ENCODE results near the gene MRPL57. TPM values are rescaled to one million over a fixed set of nuclear protein-coding genes. Genes with fewer than 3 reads are reported as not detected.
"Not testable (repeated sequence)": the region's sequence is repeated elsewhere in the genome, so short reads cannot be mapped to it uniquely, and the experiment has no call there.

The MRPL57 gene
- total and polyA plus RNA-seq, 2 of the 8 experiments (the other 6 are each of a cell fraction or from before 2014, with no cell fraction given), result 29.9 to 34.1 TPM

GRCh38 chr13:21219716-21220115 lies 43.3 kb downstream of the MRPL57 start:
- POLR2A ChIA-PET (ENCODE audit: partially characterized antibody), result interaction anchor here (0.6 kb wide), 1 partner anchor 52 kb away, joined by 3 read pairs; no protein-coding TSS in a partner anchor
- FAIRE-seq; H3K4ac ChIP-seq (replicated peaks; ENCODE audit: insufficient read length, low read depth, low read length): not testable (repeated sequence)

More at GRCh38 chr13:21219716-21220115, 43.3 kb downstream of the MRPL57 start:
- not testable (repeated sequence) for H2BK120ac ChIP-seq (replicated peaks; ENCODE audit: low read depth, low read length); H2AK5ac ChIP-seq (ENCODE audit: low read depth, low read length); H3K4me2 ChIP-seq (ENCODE audit: insufficient read depth in 1 of 2, low read depth in 2 of 2, low read length in 2 of 2); H4K8ac ChIP-seq (ENCODE audit: extremely low read depth, insufficient read depth, low read length); H3K9ac ChIP-seq (replicated peaks in 1 of 4; ENCODE audit: extremely low read depth in 1 of 4, low read depth in 3 of 4, low read length in 3 of 4); H3K36me3 ChIP-seq (ENCODE audit: control insufficient read depth in 2 of 4, insufficient read depth in 4 of 4, low read length in 3 of 4); H3K27ac ChIP-seq (ENCODE audit: low read depth, low read length); H3K23ac ChIP-seq (ENCODE audit: insufficient read length); DNase-seq (ENCODE audit: low read depth in 1 of 2, low spot score in 2 of 2); H2BK15ac ChIP-seq (ENCODE audit: low read length); H2AFZ ChIP-seq (ENCODE audit: low read length); H2BK20ac ChIP-seq (ENCODE audit: low read length); H2BK5ac ChIP-seq (ENCODE audit: low read depth, low read length); H4K20me1 ChIP-seq (replicated peaks in 1 of 2; ENCODE audit: control insufficient read depth in 1 of 2, insufficient read depth in 2 of 2, low read length in 2 of 2); H3K27me3 ChIP-seq (replicated peaks in 1 of 4; ENCODE audit: control insufficient read depth in 3 of 4, extremely low read depth in 1 of 4, insufficient read depth in 3 of 4, low read length in 3 of 4); H2BK12ac ChIP-seq (ENCODE audit: low read depth, low read length); H3K79me2 ChIP-seq (ENCODE audit: control insufficient read depth in 1 of 2, insufficient read depth in 2 of 2, low read length in 2 of 2); H4K5ac ChIP-seq (ENCODE audit: insufficient read length, low read depth, low read length); H3K79me1 ChIP-seq (ENCODE audit: low read depth, low read length); H3K14ac ChIP-seq (ENCODE audit: insufficient read length); H3K18ac ChIP-seq (ENCODE audit: extremely low read depth, low read length); H3K56ac ChIP-seq (replicated peaks; ENCODE audit: insufficient read length, low read depth, low read length); H3K23me2 ChIP-seq (ENCODE audit: low read depth, low read length); H3K4me3 ChIP-seq (ENCODE audit: extremely low read depth in 1 of 4, insufficient read depth in 2 of 4, low read depth in 3 of 4, low read length in 4 of 4); H3K4me1 ChIP-seq (replicated peaks in 1 of 4; ENCODE audit: control insufficient read depth in 3 of 4, insufficient read depth in 4 of 4, low read length in 3 of 4); H4K91ac ChIP-seq (replicated peaks; ENCODE audit: insufficient read length, low read length)
- CTCF ChIA-PET (ENCODE audit: partially characterized antibody), result interaction anchor here (0.9 to 1.1 kb wide), 2 partner anchors 12 to 51 kb away, joined by 3 read pairs; no protein-coding TSS in a partner anchor
- 87% methylated on average over 3 of the region's 3 CpGs; no CpG with 5 or more reads in 1 of the 2 experiments for WGBS, 2 experiments (ENCODE audit: extremely low coverage in 1 of 2, insufficient coverage in 1 of 2, insufficient read length in 1 of 2, insufficient replicate concordance in 2 of 2, low coverage in 1 of 2, low lambda C conversion rate in 2 of 2, missing lambda C conversion rate in 1 of 2)
- H3K9me3 ChIP-seq (ENCODE audit: insufficient read depth in 2 of 2, low read depth in 1 of 2, low read length in 1 of 2), result peaks cover 7 to 13% of the 10 kb centered on the region in 2 experiments; a peak in 1 of 4 replicates

Measured in H1 (cell line).